Sigmoid colon (tissue), 7 donors: ENCODE data around the gene GPR108. TPM values are rescaled to one million over a fixed set of nuclear protein-coding genes. Genes with fewer than 3 reads are reported as not detected.

ENCODE experiments used
- DNase-seq: peaks from one replicate; pipeline ENCODE4 v3.0.0-alpha.2; 2019
- H3K27ac ChIP-seq, 4 donors: fragments of 200-600 bp; sonication (generic); one replicate each; pipeline ENCODE4 v1.5.1; 2016 to 2019; ENCODE audit warnings: mild to moderate bottlenecking in 1 of 4
- H3K27me3 ChIP-seq, 3 donors: fragments of 200-600 bp; sonication (generic); one replicate each; pipeline ENCODE4 v1.5.1; 2019; ENCODE audit warnings: mild to moderate bottlenecking in 1 of 3
- H3K36me3 ChIP-seq, 4 donors: fragments of 200-600 bp; sonication (generic); one replicate each; pipeline ENCODE4 v1.5.1; 2016 to 2019
- H3K4me1 ChIP-seq, 4 donors: fragments of 200-600 bp; sonication (generic); one replicate each; pipeline ENCODE4 v1.5.1; 2017 to 2019
- H3K4me3 ChIP-seq, 4 donors: fragments of 200-600 bp; sonication (generic); one replicate each; pipeline ENCODE4 v1.5.1; 2017 to 2019; ENCODE audit warnings: mild to moderate bottlenecking in 2 of 4, moderate library complexity in 1 of 4
- H3K9me3 ChIP-seq, 4 donors: fragments of 200-600 bp in 3 of 4; sonication (generic) in 3 of 4; one replicate each; pipeline versions ENCODE4 v1.5.1 to v1.6.1; 2013 to 2019
- CTCF ChIP-seq, 4 experiments: fragments of 450-650 bp in 3 of 4; fragments of 200-600 bp in 1 of 4; IDR thresholded peaks; one replicate each; pipeline ENCODE4 v1.5.1; 2016 to 2019; ENCODE audit warnings: antibody characterized with exemption in 4 of 4, mild to moderate bottlenecking in 3 of 4, moderate library complexity in 2 of 4
- EP300 ChIP-seq, 4 donors: sonication (generic); formaldehyde crosslinking; IDR thresholded peaks; one replicate each; pipeline ENCODE4 v1.6.1; 2017; ENCODE audit warnings: antibody characterized with exemption in 4 of 4
- POLR2A ChIP-seq, 2 donors: fragments of 450-650 bp; IDR thresholded peaks; one replicate each; pipeline ENCODE4 v1.6.1; 2016; ENCODE audit warnings: antibody characterized with exemption in 2 of 2, mild to moderate bottlenecking in 2 of 2, moderate library complexity in 2 of 2
- POLR2AphosphoS5 ChIP-seq, 4 donors: sonication (generic); formaldehyde crosslinking; IDR thresholded peaks; one replicate each; pipeline ENCODE4 v1.6.1; 2017; ENCODE audit warnings: antibody characterized with exemption in 4 of 4
- WGBS, 2 donors: extraction: QIAGEN DNeasy Blood & Tissue Kit; methylation state at CpG; one replicate each; pipeline ENCODE4 v1.1.7; 2013; 5-methylcytosine and 5-hydroxymethylcytosine counted together
- intact Hi-C: fragments of 100-400 bp; cut with DNase I; formaldehyde crosslinking; loops from one replicate; pipeline ENCODE4 v1.15.1; 2023
- polyA plus RNA-seq, 3 donors: library from polyadenylated mRNA; stranded (reverse); fragments of 200-250 nt; gene quantifications; one replicate each; pipeline ENCODE4 v1.2.3, GENCODE V29; 2013
- total RNA-seq, 4 donors: library from RNA; depleted of rRNA; stranded (reverse); fragments of >200 nt; gene quantifications; one replicate each; pipeline ENCODE4 v1.1.0, GENCODE V29; 2016
- donor health status: healthy with polysubstance abuse.
- donor health status: Bipolar disorder and iron deficiency.
- donor health status: healthy.

Gene GPR108
- total and polyA plus RNA-seq, 7 donors: 39.0 to 91.1 (median 57.8) TPM

GRCh38 chr19:6732803-6733337 is 4.5 kb downstream of the GPR108 start:
- intact Hi-C loops: loop anchor here (10.0 kb wide), 3 partner anchors 332 to 1192 kb away; partner anchors contain the start of genes CTXN1, PNPLA6, SNAPC2 and ZNF557
- no peak overlapping the region for H3K27ac ChIP-seq
- peak; percentile 66 for DNase-seq
- no peaks in the 10 kb centered on the region for H3K9me3 ChIP-seq
- H3K27me3 ChIP-seq: no peaks in the 10 kb centered on the region
- peaks cover 0 to 41% (median 30%) of the 10 kb centered on the region in 4 donors for H3K36me3 ChIP-seq
- H3K4me3 ChIP-seq: no peak overlapping the region
- TF ChIP-seq CTCF (IDR thresholded peaks at IDR 0.05) (no peak), POLR2AphosphoS5 (IDR thresholded peaks at IDR 0.05) (no peak), POLR2A (IDR thresholded peaks at IDR 0.05) (no peak), EP300 (IDR thresholded peaks at IDR 0.05) (no peak)
- WGBS, 2 donors: 93 to 95% methylated on average over 21 of the region's 21 CpGs
- H3K4me1 ChIP-seq: peaks cover 0 to 27% (median 17%) of the 10 kb centered on the region in 4 donors

- Histone ChIP-seq H3K4me1 (peaks cover 0 to 25% (median 16%) of the 10 kb centered on the region in 4 donors), H3K27me3 (no peaks in the 10 kb centered on the region), H3K4me3 (no peak overlapping the region), H3K27ac (no peak overlapping the region), H3K9me3 (no peaks in the 10 kb centered on the region), H3K36me3 (peaks cover 0 to 41% (median 30%) of the 10 kb centered on the region in 4 donors)
- DNase-seq: peak; percentile 54
- TF ChIP-seq POLR2A (IDR thresholded peaks at IDR 0.05): no peak
- TF ChIP-seq CTCF (IDR thresholded peaks at IDR 0.05): no peak
- TF ChIP-seq EP300 (IDR thresholded peaks at IDR 0.05): no peak
- TF ChIP-seq POLR2AphosphoS5 (IDR thresholded peaks at IDR 0.05): no peak
- WGBS, 2 donors: 92 to 93% methylated on average over 22 of the region's 22 CpGs
- intact Hi-C loops: loop anchor here (10.0 kb wide), 3 partner anchors 333 to 1193 kb away; partner anchors contain the start of genes CTXN1, PNPLA6, SNAPC2 and ZNF557
Observed at GRCh38 chr19:6731822-6732221, 5.6 kb downstream of the GPR108 start.

- peak; percentile 65 for DNase-seq
- WGBS, 2 donors: 72 to 86% methylated on average over 30 of the region's 30 CpGs
- intact Hi-C loops: loop anchor here (10.0 kb wide), 3 partner anchors 334 to 1194 kb away; partner anchors contain the start of genes CTXN1, PNPLA6, SNAPC2 and ZNF557
- TF ChIP-seq CTCF (IDR thresholded peaks at IDR 0.05) (no peak), POLR2A (IDR thresholded peaks at IDR 0.05) (no peak), POLR2AphosphoS5 (IDR thresholded peaks at IDR 0.05) (no peak), EP300 (IDR thresholded peaks at IDR 0.05) (no peak)
- Histone ChIP-seq H3K27ac (peak overlapping the region in 1 of 4 donors; percentile 6), H3K36me3 (peaks cover 0 to 41% (median 30%) of the 10 kb centered on the region in 4 donors), H3K27me3 (no peaks in the 10 kb centered on the region), H3K4me3 (no peak overlapping the region), H3K4me1 (peaks cover 0 to 18% (median 11%) of the 10 kb centered on the region in 4 donors), H3K9me3 (no peaks in the 10 kb centered on the region)
Observed at GRCh38 chr19:6730941-6731670, 6.3 kb downstream of the GPR108 start.

GRCh38 chr19:6730153-6730804 is 7.1 kb downstream of the GPR108 start:
- Histone ChIP-seq H3K9me3 (no peaks in the 10 kb centered on the region), H3K4me1 (peaks cover 0 to 9% (median 3%) of the 10 kb centered on the region in 4 donors), H3K36me3 (peaks cover 0 to 41% (median 28%) of the 10 kb centered on the region in 4 donors), H3K27me3 (no peaks in the 10 kb centered on the region), H3K27ac (peak overlapping the region in 1 of 4 donors; percentile 10), H3K4me3 (peak overlapping the region in 1 of 4 donors; percentile 10)
- intact Hi-C loops: loop anchor here (10.0 kb wide), 3 partner anchors 335 to 1195 kb away; partner anchors contain the start of genes CTXN1, PNPLA6, SNAPC2 and ZNF557
- DNase-seq: peak; percentile 86
- 19 to 65% methylated on average over 27 of the region's 27 CpGs for WGBS, 2 donors
- no peak for TF ChIP-seq CTCF (IDR thresholded peaks at IDR 0.05)
- TF ChIP-seq POLR2AphosphoS5 (IDR thresholded peaks at IDR 0.05): no peak
- no peak for TF ChIP-seq POLR2A (IDR thresholded peaks at IDR 0.05)
- no peak for TF ChIP-seq EP300 (IDR thresholded peaks at IDR 0.05)
